ENCODE measurements around the gene PLEKHM1. TPM values are rescaled to one million over a fixed set of nuclear protein-coding genes. Genes with fewer than 3 reads are reported as not detected.

The PLEKHM1 gene
- total RNA-seq, 2 experiments from 2014 or later: 21.3 to 22.1 TPM

GRCh38 chr17:45408611-45409421 lies 81.7 kb downstream of the PLEKHM1 start:
- CTCF ChIA-PET: interaction anchor here (1.0 to 1.9 kb wide), 4 partner anchors 17 to 132 kb away, joined by 3 to 7 read pairs (median 4); no protein-coding TSS in a partner anchor
- Mint-ChIP-seq H3K4me1 (ENCODE audit: low read depth) (peaks cover 44% of the 10 kb centered on the region), H3K9me3 (no peaks in the 10 kb centered on the region), H3K4me3 (peak overlapping the region; percentile 99), H3K27ac (peak overlapping the region; percentile 98), H3K36me3 (peaks cover 21% of the 10 kb centered on the region), H3K27me3 (no peaks in the 10 kb centered on the region)
- no peak for DNase-seq
- POLR2A ChIA-PET: interaction anchor here (1.2 to 1.4 kb wide), 3 partner anchors 13 to 183 kb away, joined by 3 to 4 read pairs (median 3); no protein-coding TSS in a partner anchor
- intact Hi-C loops (cut with micrococcal nuclease): no loop called here

- CTCF ChIA-PET: interaction anchor here (1.2 kb wide), 1 partner anchor 21 kb away, joined by 3 read pairs; no protein-coding TSS in a partner anchor
- Mint-ChIP-seq H3K36me3 (peaks cover 28% of the 10 kb centered on the region), H3K4me3 (no peak overlapping the region), H3K27me3 (no peaks in the 10 kb centered on the region), H3K9me3 (no peaks in the 10 kb centered on the region), H3K27ac (no peak overlapping the region), H3K4me1 (ENCODE audit: low read depth) (peaks cover 37% of the 10 kb centered on the region)
- intact Hi-C loops (cut with micrococcal nuclease): no loop called here
- DNase-seq: no peak
- POLR2A ChIA-PET: no interaction called here
These were observed 84.4 kb downstream of the PLEKHM1 start for GRCh38 chr17:45406107-45406506.

GRCh38 chr17:45405250-45406086 lies 85.1 kb downstream of the PLEKHM1 start:
- CTCF ChIA-PET: no interaction called here
- Mint-ChIP-seq H3K27ac (no peak overlapping the region), H3K4me3 (no peak overlapping the region), H3K4me1 (ENCODE audit: low read depth) (peaks cover 31% of the 10 kb centered on the region), H3K27me3 (no peaks in the 10 kb centered on the region), H3K36me3 (peaks cover 28% of the 10 kb centered on the region), H3K9me3 (no peaks in the 10 kb centered on the region)
- intact Hi-C loops (cut with micrococcal nuclease): no loop called here
- DNase-seq: no peak
- POLR2A ChIA-PET: no interaction called here

- Mint-ChIP-seq H3K9me3 (no peaks in the 10 kb centered on the region), H3K36me3 (peaks cover 30% of the 10 kb centered on the region), H3K4me3 (no peak overlapping the region), H3K27me3 (no peaks in the 10 kb centered on the region), H3K27ac (peak overlapping the region; percentile 18), H3K4me1 (ENCODE audit: low read depth) (peaks cover 29% of the 10 kb centered on the region)
- CTCF ChIA-PET: no interaction called here
- no peak for DNase-seq
- POLR2A ChIA-PET: interaction anchor here (0.6 kb wide), 1 partner anchor 17 kb away, joined by 3 read pairs; no protein-coding TSS in a partner anchor
- intact Hi-C loops (cut with micrococcal nuclease): no loop called here
These were observed 85.7 kb downstream of the PLEKHM1 start for GRCh38 chr17:45404870-45405249.

- peaks cover 26% of the 10 kb centered on the region for H3K4me1 Mint-ChIP-seq (ENCODE audit: low read depth)
- H3K27ac Mint-ChIP-seq: no peak overlapping the region
- intact Hi-C loops (cut with micrococcal nuclease): no loop called here
- CTCF ChIA-PET: no interaction called here
- POLR2A ChIA-PET: interaction anchor here (0.6 kb wide), 1 partner anchor 18 kb away, joined by 3 read pairs; no protein-coding TSS in a partner anchor
- DNase-seq: no peak
- H3K36me3 Mint-ChIP-seq: peaks cover 32% of the 10 kb centered on the region
- no peak overlapping the region for H3K4me3 Mint-ChIP-seq
- H3K9me3 Mint-ChIP-seq: no peaks in the 10 kb centered on the region
- H3K27me3 Mint-ChIP-seq: no peaks in the 10 kb centered on the region
These were observed 86.5 kb downstream of the PLEKHM1 start for GRCh38 chr17:45403906-45404490.

GRCh38 chr17:45402916-45403315 lies 87.6 kb downstream of the PLEKHM1 start:
- CTCF ChIA-PET: interaction anchor here (0.8 kb wide), 1 partner anchor 126 kb away, joined by 3 read pairs; no protein-coding TSS in a partner anchor
- Mint-ChIP-seq H3K9me3 (no peaks in the 10 kb centered on the region), H3K4me1 (ENCODE audit: low read depth) (peaks cover 15% of the 10 kb centered on the region), H3K36me3 (peaks cover 34% of the 10 kb centered on the region), H3K27me3 (no peaks in the 10 kb centered on the region), H3K27ac (no peak overlapping the region), H3K4me3 (no peak overlapping the region)
- POLR2A ChIA-PET: no interaction called here
- intact Hi-C loops (cut with micrococcal nuclease): no loop called here
- no peak for DNase-seq

- Mint-ChIP-seq H3K9me3 (no peaks in the 10 kb centered on the region), H3K27ac (no peak overlapping the region), H3K36me3 (peaks cover 32% of the 10 kb centered on the region), H3K4me3 (no peak overlapping the region), H3K27me3 (no peaks in the 10 kb centered on the region), H3K4me1 (ENCODE audit: low read depth) (no peaks in the 10 kb centered on the region)
- CTCF ChIA-PET: interaction anchor here (0.9 to 2.4 kb wide), 2 partner anchors 9 to 13 kb away, joined by 3 to 9 read pairs; no protein-coding TSS in a partner anchor
- POLR2A ChIA-PET: no interaction called here
- DNase-seq: no peak
- intact Hi-C loops (cut with micrococcal nuclease): no loop called here
These were observed 91.7 kb downstream of the PLEKHM1 start for GRCh38 chr17:45398800-45399199.

GRCh38 chr17:45397796-45398195 lies 92.7 kb downstream of the PLEKHM1 start:
- peaks cover 31% of the 10 kb centered on the region for H3K36me3 Mint-ChIP-seq
- no peak overlapping the region for H3K4me3 Mint-ChIP-seq
- no peak overlapping the region for H3K27ac Mint-ChIP-seq
- POLR2A ChIA-PET: no interaction called here
- CTCF ChIA-PET: interaction anchor here (1.6 to 2.4 kb wide), 2 partner anchors 12 to 121 kb away, joined by 5 to 9 read pairs; no protein-coding TSS in a partner anchor
- no peaks in the 10 kb centered on the region for H3K9me3 Mint-ChIP-seq
- intact Hi-C loops (cut with micrococcal nuclease): no loop called here
- no peaks in the 10 kb centered on the region for H3K27me3 Mint-ChIP-seq
- H3K4me1 Mint-ChIP-seq (ENCODE audit: low read depth): no peaks in the 10 kb centered on the region
- DNase-seq: no peak

- H3K9me3 Mint-ChIP-seq: no peaks in the 10 kb centered on the region
- H3K27ac Mint-ChIP-seq: no peak overlapping the region
- peaks cover 28% of the 10 kb centered on the region for H3K36me3 Mint-ChIP-seq
- ChIA-PET CTCF (interaction anchor here (1.3 to 1.6 kb wide), 2 partner anchors 22 to 119 kb away, joined by 4 to 5 read pairs; no protein-coding TSS in a partner anchor), POLR2A (interaction anchor here (1.2 kb wide), 1 partner anchor 13 kb away, joined by 3 read pairs; no protein-coding TSS in a partner anchor)
- intact Hi-C loops (cut with micrococcal nuclease): no loop called here
- H3K27me3 Mint-ChIP-seq: no peaks in the 10 kb centered on the region
- no peak for DNase-seq
- no peaks in the 10 kb centered on the region for H3K4me1 Mint-ChIP-seq (ENCODE audit: low read depth)
- no peak overlapping the region for H3K4me3 Mint-ChIP-seq
These were observed 93.9 kb downstream of the PLEKHM1 start for GRCh38 chr17:45396496-45397205.

GRCh38 chr17:45395569-45396415 lies 94.7 kb downstream of the PLEKHM1 start:
- H3K36me3 Mint-ChIP-seq: peaks cover 25% of the 10 kb centered on the region
- H3K27me3 Mint-ChIP-seq: no peaks in the 10 kb centered on the region
- DNase-seq: no peak
- intact Hi-C loops (cut with micrococcal nuclease): no loop called here
- ChIA-PET POLR2A (interaction anchor here (1.2 kb wide), 1 partner anchor 14 kb away, joined by 3 read pairs; no protein-coding TSS in a partner anchor), CTCF (interaction anchor here (1.3 kb wide), 1 partner anchor 21 kb away, joined by 4 read pairs; no protein-coding TSS in a partner anchor)
- H3K4me1 Mint-ChIP-seq (ENCODE audit: low read depth): no peaks in the 10 kb centered on the region
- no peaks in the 10 kb centered on the region for H3K9me3 Mint-ChIP-seq
- H3K27ac Mint-ChIP-seq: no peak overlapping the region
- no peak overlapping the region for H3K4me3 Mint-ChIP-seq
